NCI-H446 treated with DMSO at 0.1 percent for 48 hours (cell line): ENCODE data around the gene KRT83.
"Not testable (repeated sequence)": the region's sequence is repeated elsewhere in the genome, so short reads cannot be mapped to it uniquely, and the experiment has no call there.

Experiments
- DNase-seq: peaks from one replicate; lab custom pipeline; 2025; lab: John Stamatoyannopoulos, UW

KRT83 gene

DNA sequence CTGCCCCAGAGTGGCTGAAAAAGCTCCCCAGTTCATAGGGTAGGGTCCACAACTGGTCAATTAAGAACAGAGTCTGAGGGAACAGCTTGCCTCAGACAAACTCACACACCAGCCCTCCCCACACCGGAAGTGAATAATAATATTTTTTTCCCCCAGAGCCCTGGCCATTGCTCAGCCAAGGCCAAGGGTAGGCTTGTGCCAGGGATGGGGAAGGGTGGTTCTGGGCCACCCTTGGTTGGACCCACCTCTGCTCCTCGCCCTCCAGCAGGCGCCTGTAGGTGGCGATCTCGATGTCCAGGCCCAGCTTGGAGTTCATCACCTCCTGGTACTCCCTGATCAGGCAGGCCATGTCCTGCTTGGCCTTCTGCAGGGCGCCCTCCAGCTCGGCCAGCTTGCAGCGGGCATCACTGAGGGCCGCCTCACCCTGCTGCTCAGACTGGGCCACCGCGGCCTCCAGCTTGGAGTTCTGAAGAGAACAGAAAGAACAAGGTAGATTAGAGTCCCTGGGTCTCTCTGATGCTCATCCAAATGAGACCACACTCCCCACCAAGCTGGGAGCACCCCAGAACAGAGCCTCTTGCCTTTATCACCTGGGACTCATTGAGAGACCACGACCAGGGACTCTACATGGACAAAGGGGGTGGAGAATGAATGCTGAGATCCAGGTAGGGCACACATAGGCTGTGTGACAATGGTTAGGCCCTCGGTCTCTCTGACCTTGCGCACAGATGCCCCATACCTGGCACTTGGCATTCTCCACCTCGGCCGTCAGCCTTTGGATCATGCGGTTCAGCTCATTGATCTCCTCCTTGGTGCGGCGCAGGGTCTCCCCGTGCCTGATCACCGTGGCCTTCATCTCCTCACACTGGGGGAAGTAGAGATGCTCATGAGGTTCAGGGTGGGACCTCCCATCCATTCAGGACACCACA is 34.1 kb downstream of the KRT83 start:
- DNase-seq: not testable (repeated sequence)

DNA sequence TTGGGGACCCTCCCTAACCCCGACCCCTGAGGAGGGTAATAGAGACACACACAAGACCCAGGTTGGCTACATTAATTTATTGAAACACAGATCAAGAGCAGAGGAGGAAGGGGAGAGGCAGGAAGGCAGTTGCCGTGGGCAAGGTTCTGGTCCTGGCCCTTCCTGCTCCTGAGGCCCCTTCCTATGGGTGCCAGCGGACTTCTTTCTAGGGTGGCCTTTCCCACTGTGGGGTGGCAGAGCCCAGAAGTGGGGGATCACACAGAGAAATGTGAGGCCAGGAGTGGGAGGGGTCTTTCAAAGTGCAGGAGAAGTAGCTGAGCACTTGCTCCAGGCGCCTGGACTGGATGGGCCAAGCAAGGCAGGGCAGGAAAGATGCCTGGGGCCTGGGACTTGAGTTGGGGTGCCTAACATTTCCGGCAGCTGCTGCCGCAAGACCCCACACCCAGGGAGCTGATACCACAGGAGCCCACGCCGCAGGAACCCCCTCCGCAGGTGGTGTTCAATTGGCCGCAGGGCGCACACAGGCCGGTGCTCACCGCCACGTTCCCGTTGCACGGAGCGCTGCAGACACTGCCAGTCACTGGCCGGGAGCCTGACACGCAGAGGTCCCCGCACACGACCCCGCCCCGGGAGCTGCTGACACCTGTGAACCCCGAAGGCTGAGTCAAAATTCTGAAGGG is 35.2 kb downstream of the KRT83 start:
- DNase-seq: no peak

DNA sequence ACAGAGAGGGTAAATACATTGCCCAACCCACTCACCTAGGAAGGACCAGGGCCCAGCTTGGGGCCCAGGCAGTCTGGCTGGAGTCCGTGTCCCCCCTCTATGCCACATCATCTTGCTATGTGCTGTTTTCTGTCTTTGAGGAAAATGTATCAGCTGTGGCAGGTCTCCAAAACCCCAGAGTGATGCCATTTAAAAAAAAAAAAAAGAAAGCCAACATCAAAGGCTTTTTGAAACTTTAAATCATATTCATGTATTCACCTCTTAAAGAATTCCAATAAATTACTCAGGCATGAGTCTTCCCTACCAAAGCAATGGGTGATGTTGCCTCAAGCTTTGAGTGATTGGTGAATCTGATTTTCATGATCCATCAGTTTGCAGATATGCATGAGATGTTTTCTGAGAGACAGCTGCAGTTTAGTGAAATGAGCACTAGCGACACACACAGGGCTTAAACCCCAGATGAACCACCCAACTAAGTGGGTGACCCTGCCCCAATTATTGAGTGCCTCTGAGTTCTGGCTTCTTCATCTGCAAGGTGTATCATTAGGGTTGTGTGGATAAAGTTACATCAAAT is 35.9 kb downstream of the KRT83 start:
- DNase-seq: no peak

DNA sequence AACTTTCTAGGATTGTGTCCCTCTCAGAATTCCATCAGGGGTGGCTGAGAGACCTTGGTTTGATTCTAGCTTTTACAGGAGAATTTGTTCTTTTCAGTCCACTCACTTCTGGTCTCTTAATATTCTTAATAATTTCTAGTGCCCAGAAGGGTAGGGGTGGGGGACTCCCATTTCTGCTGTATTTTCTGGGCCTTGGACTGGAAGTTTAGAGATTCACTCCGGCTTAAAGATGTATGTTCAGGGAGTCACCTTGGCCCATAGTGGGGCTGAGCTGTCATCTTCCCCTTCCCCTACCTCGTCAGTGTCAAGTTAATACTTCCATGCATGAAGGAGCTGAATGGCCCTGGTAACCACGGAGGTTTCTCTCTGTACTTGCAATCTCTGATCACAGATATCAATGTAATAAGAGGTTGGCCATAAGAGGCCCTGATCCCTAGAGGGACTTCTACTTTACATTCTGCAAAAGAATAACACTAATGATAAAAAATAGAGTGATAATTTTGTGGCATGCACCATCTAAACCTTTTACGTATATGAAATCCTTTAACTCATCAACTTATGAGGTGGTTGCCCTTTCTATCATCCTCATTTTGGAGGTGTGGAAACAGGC is 36.5 kb downstream of the KRT83 start:
- DNase-seq: no peak

DNA sequence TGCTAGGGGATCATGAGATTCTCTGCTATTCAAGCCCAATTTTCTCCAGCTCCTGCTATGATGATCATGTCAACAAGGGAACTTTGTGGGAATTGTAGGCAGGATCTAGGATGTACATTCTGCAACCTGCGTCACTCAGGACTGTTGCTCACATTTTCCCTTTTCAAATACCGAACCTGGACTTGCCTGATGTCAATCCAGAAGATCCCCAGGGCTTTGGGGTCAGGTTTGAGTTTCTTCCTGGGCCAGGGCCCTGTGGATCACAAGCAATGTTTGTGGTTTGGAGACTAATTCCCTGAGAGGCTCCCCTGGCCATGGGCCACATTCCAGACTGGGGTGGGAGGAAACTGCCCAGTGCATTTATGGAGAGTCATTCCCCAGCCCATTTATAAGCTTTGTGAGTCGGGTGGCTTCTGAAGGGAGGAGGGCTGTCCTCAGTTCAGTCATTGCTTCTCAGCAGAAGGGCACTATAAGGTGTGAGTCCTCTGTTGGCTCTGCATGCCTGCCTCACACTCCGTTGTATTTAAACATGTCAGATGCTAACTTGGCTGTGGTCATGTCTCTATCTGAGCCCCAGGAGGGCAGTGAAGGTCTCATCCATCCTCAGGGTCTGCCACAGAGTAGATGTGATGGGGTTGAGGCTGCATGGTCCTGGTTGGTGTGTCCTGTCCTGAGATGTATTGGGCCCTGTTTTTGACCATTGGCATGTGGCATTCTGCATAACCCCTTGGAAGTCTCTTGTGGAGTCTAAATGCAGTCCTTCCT is 40.2 kb downstream of the KRT83 start:
- DNase-seq: no peak

DNA sequence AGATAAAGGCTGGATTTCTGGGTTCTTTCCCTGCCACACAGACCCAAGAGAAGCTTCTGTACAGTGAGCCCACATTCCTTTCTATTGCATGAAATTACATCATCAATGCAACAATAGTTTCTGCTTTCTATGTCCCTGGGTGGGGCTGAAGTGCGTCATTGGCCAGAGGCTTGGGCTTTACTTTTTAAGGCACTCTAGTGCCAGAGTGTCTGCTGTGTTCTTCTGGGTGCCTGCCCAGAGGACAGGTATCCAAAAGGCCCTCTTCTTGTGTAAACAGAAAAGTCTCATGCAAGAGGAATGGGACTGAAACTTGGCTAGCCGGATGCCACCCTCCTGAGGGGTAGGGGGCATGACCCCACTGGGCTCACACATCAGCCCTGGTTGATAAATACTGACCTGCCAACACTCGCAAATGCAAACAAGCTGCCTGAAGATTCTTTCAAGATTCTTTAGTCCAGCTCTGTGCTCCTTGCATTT is 40.8 kb downstream of the KRT83 start:
- DNase-seq: no peak

DNA sequence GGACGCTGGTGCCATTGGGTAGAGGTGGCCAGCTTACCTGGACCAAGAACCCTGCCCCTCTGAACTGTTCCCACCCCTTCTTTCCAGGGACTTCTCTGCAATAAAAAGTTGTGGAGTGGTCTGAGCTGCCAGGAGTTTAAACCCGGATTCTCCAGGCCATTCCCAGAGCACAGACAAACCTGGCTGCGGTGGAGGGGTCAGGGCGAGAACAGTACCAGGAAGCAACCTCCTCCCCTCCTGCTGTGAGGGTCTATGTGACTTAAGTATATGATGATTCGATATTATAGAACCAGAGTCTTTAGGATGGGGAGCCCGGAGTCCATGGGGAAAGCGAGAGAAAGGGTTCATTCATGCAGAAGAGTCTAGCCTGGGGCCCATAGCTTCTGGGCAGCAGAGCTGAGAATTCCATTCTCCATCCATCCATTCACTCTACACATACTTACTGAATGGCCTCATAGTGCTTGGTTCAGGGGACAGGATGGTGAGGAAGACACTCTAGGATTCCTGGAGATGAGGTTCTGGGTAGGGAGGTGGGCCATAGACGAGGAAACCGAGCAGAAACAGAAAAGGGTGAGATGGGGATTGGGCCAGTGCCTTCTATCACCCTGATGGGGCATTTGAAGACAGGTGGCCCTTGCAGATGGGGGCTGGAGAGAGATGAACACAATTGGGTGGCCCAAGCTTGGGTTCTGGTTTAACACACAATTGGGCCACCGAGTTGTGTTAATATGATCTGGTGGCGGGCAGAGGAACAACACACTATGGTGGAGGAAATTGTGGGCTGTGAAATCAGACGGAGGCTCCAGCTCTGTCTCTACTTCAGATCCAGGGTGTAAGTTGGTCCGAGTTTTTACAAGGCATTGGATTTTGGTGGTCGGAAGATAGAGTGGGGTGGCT is 41.5 kb downstream of the KRT83 start:
- DNase-seq: no peak

DNA sequence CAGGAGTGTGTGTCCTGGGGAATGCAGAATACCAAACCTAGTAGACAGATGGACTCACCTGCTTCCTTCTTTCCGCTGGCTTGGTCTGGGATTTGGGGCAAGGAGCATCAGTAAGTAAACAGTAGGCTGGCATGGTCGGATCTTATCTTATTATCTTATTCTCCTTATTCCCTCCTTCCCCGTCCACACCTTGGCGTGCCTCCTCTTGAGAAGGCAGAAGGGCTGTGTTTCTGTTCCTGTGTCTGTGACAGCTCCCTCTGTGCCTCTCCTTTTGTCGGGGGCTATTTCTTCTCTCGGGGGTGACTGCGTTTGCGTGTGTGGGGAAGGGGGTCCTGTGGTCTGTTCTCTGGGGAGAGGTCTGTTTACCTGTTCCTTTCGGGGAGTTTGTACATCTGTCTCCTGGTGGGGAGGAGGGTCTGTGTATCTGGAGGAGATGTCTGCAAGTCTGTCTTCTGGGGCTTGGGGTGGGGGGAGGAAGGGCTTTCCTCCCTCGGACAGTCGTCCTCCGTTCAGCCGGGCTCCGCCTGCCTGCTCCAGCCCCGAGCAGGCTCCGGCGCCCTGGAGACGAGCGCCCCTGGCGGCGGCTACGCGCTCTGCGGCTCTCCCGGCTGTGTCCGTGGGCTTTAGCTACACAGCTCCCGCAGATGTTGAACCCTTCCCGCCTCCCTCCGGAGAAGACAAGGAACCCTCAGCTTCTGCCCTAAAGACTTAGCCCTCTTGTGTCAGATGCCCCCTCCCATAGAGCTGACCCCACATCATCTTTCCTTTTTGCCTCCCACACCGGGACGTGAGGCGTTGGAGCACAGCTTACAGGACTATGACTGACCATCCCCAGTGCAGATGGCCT is 42.4 kb downstream of the KRT83 start:
- DNase-seq: no peak

DNA sequence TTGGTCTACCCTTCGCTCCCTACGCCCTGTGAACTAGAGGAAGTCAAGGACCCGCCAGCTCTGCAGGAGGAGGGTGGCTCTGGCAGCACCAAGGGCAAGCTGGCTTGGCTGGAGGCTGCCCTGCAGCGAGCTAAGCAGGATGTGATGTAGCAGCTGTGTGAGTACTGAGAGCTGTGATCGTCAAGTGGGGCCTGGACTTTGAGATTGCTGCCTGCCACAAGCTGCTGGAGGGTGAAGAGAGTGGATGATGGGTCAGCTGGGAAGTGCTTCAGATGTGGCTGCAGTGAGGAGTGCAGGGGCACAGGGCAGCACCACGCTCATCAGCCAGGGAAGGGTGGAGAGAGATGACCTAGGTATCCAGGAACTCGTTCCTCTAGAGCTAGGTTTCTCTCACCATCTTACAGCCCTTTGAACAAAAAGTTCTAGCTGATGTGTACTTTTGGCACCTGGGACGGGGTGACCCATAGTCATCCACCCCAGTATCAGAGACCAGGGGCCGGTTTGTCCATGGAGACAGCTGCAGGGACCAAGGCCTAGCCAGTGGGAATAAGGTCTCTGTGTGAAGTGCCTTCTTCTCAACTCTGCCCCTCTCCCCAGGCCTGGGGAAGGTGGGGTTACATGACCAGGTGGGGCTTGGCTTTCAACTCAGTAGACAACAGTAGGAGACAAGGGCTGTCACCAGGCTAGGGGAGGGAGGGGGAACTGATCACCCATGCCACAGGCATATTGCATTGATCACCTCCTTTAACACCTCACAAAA is 43.5 kb downstream of the KRT83 start:
- no peak for DNase-seq

DNA sequence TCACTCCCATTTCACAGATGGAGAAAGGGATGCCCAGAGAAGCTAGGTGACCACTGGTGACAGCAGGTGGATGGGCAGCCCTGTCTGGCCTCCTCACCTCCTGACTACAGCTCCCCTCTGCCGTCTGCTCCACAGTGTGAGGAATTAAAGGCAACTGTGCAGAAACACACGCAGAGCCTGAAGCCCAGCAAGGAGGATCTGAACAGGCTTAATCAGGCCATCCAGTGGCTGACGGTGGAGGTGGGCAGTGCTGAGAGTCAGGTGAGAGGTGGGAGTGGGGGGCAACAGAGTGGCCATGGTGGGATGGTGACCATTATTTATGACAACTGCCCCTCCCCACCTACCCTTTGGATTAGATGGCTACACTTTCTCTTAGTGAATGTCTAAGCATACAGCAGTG is 45.5 kb downstream of the KRT83 start:
- DNase-seq: no peak

DNA sequence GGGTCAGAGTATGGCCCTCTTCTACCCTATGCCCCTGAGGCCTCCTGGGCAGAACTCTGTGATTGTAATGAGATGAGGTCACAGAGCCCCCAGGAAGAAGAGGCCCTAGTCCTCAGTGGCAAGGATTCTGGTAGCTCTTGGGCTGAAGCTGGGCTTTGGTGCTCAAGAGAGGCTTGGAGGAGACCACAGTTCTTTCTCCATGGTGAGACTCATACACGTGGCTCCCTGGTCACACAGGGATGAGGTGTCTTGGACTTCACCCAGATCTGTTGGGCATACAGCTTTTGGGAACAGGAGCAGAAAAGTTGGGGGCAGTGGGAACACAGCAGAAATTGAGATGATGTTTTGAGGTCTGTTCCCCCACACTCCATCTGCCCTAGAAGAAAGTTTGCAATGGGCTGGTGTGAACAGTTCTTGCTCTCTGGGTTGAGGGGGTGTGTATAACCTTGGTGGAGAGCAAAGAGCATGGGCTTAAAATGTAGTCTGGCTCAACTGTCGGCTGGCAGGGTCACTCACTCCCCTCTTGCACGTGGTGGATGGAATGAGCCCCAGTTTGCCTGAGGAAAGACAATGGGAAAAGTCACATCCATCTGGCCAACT is 46.6 kb downstream of the KRT83 start, which contains the start of gene KRT86:
KRT86 (plus strand) TSS at position 125 of the 600 bp plus-strand sequence. CDS start 27,272 bp downstream, outside the sequence.
- no peak for DNase-seq

DNA sequence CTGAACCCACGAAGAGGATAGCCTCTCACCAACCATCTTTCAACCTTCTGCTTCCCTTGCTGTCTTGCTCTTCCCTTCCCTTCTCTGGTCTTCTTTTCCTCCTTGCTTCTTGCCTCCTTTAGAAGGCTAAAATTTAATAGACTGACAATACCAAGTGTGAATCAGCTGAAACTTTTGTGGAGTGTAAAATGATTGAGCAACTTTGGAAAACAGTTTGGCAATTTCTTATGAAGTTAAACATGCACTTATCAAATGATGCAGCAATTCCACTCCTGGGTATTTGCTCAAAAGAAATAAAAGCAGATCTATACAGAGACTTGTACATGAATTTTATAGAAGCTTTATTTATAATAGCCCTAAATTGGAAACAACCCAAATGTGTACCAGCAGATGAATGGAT is 50.0 kb downstream of the KRT83 start:
- no peak for DNase-seq

DNA sequence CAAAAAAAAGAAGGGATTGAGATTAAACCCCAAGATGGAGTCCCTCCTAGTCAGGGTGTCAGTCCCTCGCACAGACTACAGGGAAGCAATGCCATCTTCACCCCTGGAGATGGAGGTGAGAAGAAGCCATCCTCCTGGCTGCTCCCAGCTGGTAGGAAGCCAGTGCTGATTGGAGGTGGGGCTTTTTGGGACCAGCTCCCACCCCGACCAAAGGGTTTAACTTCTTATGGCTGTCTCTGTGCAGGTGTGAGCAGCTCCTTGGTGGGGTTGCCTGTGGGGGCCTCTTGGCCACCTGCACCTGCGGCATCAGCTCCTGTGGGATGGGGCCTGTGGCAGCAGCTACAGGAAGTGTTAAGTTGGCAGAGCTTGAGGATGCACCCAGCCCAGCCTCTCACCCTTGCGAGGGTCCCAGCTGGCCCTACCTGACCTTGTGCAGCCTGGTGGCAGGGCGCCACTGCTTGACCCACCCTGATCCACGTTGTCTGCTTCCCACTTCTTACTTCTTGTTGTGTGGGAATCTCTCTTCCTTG is 50.6 kb downstream of the KRT83 start:
- DNase-seq: no peak

DNA sequence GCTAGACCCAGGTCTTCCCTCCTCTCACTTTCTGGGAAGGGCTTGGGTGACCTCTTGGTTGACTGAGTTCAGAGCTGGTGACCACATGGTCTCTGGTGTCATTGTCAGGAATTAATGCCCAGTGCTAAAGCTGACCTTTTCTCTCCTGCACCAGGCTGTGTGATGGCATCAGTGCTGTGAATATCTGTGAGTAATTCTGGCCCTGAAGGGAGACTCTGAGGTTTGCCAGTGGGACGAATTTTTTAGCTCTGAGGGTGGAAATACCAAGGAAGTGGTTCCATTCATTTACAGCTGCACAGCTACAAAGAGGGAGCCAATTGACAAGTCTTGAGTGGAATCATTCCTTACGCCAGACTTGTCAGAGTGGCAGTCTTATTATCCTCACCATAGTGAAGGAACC is 53.0 kb downstream of the KRT83 start:
- DNase-seq: no peak

DNA sequence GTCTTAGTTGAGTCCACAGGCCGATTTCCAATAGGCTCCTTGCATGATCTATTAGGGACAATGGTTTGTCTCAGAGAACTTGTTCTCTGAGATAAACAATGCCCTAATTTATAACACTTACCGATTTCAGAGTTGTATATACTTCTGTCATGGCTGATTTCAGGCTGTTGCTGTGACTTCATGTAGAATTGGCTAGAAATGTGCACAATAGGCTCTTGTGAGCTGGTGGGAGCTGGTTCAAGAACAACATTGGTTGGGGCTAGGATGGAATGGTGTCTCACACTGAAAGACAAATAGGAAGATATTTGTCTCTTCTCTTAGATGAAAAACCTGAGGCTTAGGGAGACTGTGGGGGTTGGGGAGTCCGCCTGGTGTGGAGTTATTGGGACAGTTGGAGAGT is 53.5 kb downstream of the KRT83 start:
- no peak for DNase-seq

DNA sequence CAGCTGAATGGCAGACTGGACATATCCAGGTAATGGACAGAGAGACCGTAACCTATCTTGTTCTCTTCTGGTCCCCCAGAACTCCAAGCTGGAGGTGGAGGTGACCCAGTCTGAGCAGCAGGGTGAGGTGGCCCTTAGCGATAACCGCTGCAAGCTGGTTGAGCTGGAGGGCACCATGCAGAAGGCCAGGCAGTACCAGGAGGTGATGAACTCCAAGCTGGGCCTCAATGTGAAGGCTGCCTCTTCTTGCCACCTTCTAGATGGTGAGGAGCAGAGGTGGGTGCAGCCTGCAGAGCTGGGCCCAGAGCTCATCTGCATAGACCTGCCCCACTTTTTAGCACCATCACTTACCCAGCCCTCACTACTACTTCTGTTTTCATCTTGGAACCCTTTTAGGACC is 53.9 kb downstream of the KRT83 start:
- no peak for DNase-seq

DNA sequence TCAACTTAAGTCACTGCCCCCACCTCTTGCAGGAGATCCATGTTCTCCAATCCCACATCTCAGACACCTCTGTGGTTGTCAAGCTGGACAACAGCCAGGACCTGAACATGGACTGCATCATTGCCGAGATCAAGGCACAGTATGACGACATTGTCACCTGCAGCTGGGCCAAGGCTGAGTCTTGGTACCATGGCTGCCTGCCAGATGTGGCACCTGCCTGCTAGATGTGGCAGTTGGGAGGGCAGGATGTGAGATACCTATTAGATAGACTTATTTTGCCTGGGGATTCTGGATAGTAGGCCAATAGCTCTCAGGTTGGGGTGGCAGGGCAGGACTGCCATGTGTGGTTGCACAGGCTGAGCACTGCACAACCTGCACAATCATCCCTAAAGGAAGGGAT is 54.7 kb downstream of the KRT83 start:
- no peak for DNase-seq

DNA sequence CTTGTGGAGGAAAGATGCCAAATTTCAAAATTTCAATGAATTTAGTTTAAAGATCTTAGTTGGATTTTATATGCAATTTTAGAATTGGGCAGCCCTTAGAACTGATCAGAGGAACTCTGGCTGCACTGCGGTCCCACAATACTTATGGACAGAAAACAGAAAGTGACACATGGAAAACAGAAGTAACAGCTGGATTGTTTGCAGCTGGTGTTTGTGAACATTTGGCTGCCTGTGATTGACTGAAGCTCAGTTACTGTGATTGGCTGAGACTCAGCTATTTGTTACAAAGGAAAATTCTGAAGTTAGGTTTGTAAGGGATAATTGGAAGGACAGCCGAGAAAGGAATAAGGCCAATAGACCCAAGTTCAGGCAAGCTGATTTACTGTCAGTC is 56.8 kb downstream of the KRT83 start:
- no peak for DNase-seq
